AG09309 (cell line): ENCODE data around the gene CMTM7.
"Not testable (repeated sequence)": the region's sequence is repeated elsewhere in the genome, so short reads cannot be mapped to it uniquely, and the experiment has no call there.

Source experiments
- DNase-seq: peaks from one replicate; pipeline ENCODE4 v3.0.0-alpha.2; 2010; ENCODE audit warnings: low read depth
- H3K4me3 ChIP-seq: 2 replicates; pipeline ENCODE4 v1.5.1; 2011; ENCODE audit warnings: mild to moderate bottlenecking, low read depth, low read length, moderate library complexity; ENCODE audit not compliant: control insufficient read depth
- TF ChIP-seq, protein P1 (sequence below): IDR thresholded peaks from 2 replicates; pipeline ENCODE4 v1.5.1; 2011; ENCODE audit warnings: mild to moderate bottlenecking, low read depth, low read length, inconsistent platforms; ENCODE audit not compliant: insufficient read depth, control insufficient read depth; ENCODE audit errors: missing control alignments

CMTM7 gene

DNA sequence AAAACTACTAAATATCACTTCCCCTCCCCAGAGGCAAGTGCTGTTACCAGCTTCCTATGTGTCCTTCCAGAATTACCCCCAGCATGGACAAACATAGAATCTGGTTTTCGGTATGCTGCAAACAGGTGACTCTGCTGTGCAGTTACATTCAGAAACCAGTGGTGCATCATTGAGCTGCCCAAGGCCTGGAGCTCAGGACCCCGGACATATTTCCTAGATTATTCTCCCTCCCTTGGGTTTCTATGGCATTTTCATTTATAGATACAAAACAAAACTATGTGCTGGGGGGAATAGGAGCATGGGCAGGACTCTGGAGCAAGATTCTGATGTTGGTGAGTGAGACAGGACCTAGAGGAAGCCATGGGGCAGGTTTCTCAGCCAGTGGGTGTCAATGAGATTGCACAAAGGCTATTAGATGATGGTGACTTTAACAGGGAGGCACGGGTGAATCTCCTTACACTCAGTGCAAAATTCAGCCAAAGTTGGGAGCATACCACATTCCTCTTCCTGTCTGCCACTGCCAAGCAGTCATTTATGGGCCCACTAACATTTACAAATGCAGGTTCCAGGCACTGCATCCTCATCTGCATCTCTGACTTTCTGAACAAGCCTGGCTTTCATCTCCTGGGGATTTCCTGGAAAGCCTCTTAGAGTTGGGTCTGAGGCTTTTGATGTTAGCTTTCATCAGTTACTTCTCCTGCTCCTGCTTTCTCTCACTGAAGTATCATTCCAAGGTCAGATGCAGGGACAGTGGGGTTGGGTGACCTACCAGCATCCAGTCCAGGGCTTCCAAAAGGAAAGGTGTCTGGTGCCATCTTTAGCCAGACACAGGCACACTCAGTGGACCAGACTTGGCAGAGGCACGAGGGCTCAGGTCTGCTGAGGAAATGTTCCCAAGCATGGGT, 44.5 kb downstream of the CMTM7 start:
- TF ChIP-seq, protein P1, sequence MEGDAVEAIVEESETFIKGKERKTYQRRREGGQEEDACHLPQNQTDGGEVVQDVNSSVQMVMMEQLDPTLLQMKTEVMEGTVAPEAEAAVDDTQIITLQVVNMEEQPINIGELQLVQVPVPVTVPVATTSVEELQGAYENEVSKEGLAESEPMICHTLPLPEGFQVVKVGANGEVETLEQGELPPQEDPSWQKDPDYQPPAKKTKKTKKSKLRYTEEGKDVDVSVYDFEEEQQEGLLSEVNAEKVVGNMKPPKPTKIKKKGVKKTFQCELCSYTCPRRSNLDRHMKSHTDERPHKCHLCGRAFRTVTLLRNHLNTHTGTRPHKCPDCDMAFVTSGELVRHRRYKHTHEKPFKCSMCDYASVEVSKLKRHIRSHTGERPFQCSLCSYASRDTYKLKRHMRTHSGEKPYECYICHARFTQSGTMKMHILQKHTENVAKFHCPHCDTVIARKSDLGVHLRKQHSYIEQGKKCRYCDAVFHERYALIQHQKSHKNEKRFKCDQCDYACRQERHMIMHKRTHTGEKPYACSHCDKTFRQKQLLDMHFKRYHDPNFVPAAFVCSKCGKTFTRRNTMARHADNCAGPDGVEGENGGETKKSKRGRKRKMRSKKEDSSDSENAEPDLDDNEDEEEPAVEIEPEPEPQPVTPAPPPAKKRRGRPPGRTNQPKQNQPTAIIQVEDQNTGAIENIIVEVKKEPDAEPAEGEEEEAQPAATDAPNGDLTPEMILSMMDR: no peak
- no peak overlapping the region for H3K4me3 ChIP-seq
- DNase-seq: no peak

DNA sequence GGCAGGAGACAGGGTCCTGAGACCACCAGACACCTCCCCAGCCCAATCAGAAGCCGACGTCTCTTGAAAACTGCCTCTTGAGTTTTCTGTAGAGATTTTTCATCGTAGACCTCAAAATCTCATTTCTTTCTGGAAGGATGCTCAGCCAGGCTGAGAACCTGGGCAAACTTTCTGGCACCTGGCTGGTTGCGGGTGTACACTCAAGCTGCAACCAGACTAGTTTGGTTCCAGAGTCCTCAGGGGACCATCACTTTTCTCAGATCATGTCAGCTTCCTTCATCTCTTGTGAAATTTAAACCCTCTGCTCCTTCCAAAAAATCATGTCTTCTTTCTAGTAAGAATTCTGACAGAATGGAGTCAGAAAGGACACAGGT, 45.1 kb downstream of the CMTM7 start:
- no peak overlapping the region for H3K4me3 ChIP-seq

DNA sequence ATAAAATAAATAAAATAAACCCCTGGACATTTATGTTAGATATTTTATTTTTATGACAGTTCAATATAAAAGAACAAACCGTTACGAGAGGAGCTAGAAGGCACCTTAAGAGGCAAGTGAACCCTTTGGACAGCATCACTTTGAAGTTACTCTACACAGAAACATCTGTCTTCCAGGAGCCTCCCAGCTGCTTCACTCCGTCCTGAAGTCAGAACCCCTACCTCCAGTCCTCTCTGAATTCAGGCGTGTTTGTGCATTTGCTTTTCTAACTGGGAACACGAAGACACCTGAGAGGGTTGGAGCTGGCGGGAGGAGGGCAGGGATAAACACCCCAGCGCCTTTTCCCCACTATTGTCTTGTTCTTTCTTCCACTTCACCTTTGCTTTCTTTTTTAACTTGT, 46.2 kb downstream of the CMTM7 start:
- H3K4me3 ChIP-seq: no peak overlapping the region
- no peak for DNase-seq
- TF ChIP-seq, protein P1: no peak

More for the DNA sequence above, 45.1 kb downstream of the CMTM7 start:
- DNase-seq: no peak
- TF ChIP-seq, protein P1: no peak

- TF ChIP-seq, protein P1: no peak
- DNase-seq: no peak
- H3K4me3 ChIP-seq: no peak overlapping the region
Observed at GRCh38 chr3:32438596-32439344, 47.1 kb downstream of the CMTM7 start.

DNA sequence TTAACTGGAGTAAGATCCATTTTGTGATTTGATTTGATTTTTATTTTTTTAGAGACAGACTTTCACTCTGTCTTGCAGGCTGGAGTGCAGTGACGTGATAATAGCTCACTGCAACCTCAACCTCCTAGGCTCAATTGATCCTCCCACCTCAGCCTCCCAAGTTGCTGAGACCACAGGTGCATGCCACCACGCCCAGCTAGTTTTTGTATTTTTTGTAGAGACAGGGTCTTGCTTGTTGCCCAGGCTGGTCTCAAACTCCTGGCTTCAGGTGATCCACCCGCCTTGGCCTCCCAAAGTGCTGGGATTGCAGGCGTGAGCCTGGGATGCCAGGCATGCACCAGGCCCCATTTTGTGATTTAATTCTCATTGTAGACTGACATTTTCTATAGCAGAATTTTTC, 47.8 kb downstream of the CMTM7 start:
- not testable (repeated sequence) for H3K4me3 ChIP-seq, DNase-seq

DNA sequence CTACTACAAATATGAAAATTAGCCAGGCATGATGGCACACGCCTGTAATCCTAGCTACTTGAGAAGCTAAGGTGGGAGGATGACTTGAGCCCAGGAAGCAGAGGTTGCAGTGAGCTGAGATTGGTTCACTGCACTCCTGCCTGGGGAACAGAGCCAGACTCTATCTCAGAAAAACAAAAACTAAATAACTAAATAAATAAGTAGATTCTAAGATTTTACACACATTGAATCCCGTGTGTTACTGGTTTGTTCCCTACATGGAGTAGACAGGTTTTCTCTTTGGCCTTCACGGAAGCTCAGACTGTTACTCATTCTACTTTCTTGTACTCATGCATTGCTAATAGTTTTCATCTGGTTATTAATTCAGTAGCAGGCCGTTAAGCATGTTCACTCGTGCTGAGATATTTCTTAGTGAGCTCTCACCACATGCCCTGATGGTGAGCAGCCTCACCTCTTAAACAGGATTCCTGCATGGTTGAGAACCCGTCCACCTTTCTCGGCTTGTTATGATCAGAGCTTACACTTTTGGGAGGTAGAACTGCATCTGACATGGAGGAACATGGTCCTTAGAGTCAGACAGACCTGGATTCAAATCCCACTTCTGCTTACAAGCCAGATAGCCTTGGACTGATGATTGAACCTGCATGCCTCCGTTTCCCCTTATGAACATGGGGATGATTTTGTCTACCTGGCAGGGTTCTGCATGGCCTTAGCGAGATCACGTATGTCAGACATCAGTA, 49.1 kb downstream of the CMTM7 start:
- no peak overlapping the region for H3K4me3 ChIP-seq
- TF ChIP-seq, protein P1: no peak
- DNase-seq: no peak
